Head of caudate nucleus (tissue), 42 donors: ENCODE results near the gene IL36G.
"Not testable (repeated sequence)": the region's sequence is repeated elsewhere in the genome, so short reads cannot be mapped to it uniquely, and the experiment has no call there.

Experiments used
- DNase-seq, 42 donors: peaks; one replicate each; pipeline versions ENCODE4 v3.0.0 to v3.0.0-alpha.2; 2020 to 2021; ENCODE audit warnings: mixed read lengths in 7 of 42
- intact Hi-C: fragments of 100-400 bp; cut with DNase I; formaldehyde crosslinking; loops from one replicate; pipeline ENCODE4 v1.15.0; 2022

IL36G gene

GRCh38 chr2:112977559-112978056, at the start of gene IL36G:
TSS of gene IL36G (plus strand) at chr2:112978006. CDS start at chr2:112978639, 633 bp downstream.
- no peak for DNase-seq
- intact Hi-C loops = no loop called here

- no peak for DNase-seq
- intact Hi-C loops = no loop called here
Observed at GRCh38 chr2:112933261-112933660, 44.5 kb upstream of the IL36G start.

- DNase-seq, intact Hi-C loops: not testable (repeated sequence)
Observed at GRCh38 chr2:112934117-112934516, 43.7 kb upstream of the IL36G start.

- intact Hi-C loops = loop anchor here (5.0 kb wide), 1 partner anchor 185 kb away; no protein-coding TSS in a partner anchor
- no peak for DNase-seq
Observed at GRCh38 chr2:112936927-112937232, 40.9 kb upstream of the IL36G start.

- intact Hi-C loops = loop anchor here (5.0 kb wide), 1 partner anchor 187 kb away; no protein-coding TSS in a partner anchor
Observed at GRCh38 chr2:112938904-112939303, 38.9 kb upstream of the IL36G start.

GRCh38 chr2:112939425-112939824, 38.4 kb upstream of the IL36G start:
- DNase-seq = no peak
- intact Hi-C loops = loop anchor here (5.0 kb wide), 1 partner anchor 187 kb away; no protein-coding TSS in a partner anchor

More at GRCh38 chr2:112938904-112939303, 38.9 kb upstream of the IL36G start:
- DNase-seq = no peak

- DNase-seq = no peak
- intact Hi-C loops = no loop called here
Observed at GRCh38 chr2:112940859-112941625, 36.8 kb upstream of the IL36G start.

- intact Hi-C loops = no loop called here
- DNase-seq = peak; percentile 62 to 90 (median 79)
Observed at GRCh38 chr2:112941753-112942653, 35.8 kb upstream of the IL36G start.

- DNase-seq = no peak
- intact Hi-C loops = no loop called here
Observed at GRCh38 chr2:112942654-112943002, 35.2 kb upstream of the IL36G start.

GRCh38 chr2:112944971-112945370, 32.8 kb upstream of the IL36G start:
- intact Hi-C loops = no loop called here

GRCh38 chr2:112946086-112946485, 31.7 kb upstream of the IL36G start:
- no peak for DNase-seq
- intact Hi-C loops = no loop called here

More at GRCh38 chr2:112944971-112945370, 32.8 kb upstream of the IL36G start:
- no peak for DNase-seq

- no peak for DNase-seq
Observed at GRCh38 chr2:112947374-112947773, 30.4 kb upstream of the IL36G start.

GRCh38 chr2:112949456-112949855, 28.4 kb upstream of the IL36G start:
- intact Hi-C loops = no loop called here
- no peak for DNase-seq

More at GRCh38 chr2:112947374-112947773, 30.4 kb upstream of the IL36G start:
- intact Hi-C loops = no loop called here

- intact Hi-C loops = no loop called here
- DNase-seq = no peak
Observed at GRCh38 chr2:112954364-112954763, 23.4 kb upstream of the IL36G start.

GRCh38 chr2:112957511-112957910, 20.3 kb upstream of the IL36G start:
- intact Hi-C loops = no loop called here
- DNase-seq = no peak

- intact Hi-C loops = no loop called here
- peak in 23 of 42 donors; percentile 9 to 67 (median 35) for DNase-seq
Observed at GRCh38 chr2:112958428-112959108, 19.2 kb upstream of the IL36G start.

- intact Hi-C loops = no loop called here
- DNase-seq = no peak
Observed at GRCh38 chr2:112959109-112959812, 18.5 kb upstream of the IL36G start.

- intact Hi-C loops = no loop called here
- DNase-seq = no peak
Observed at GRCh38 chr2:112960230-112960825, 17.5 kb upstream of the IL36G start.
